Activated naive CD4-positive, alpha-beta T cell treated with anti-CD3 and anti-CD28 coated beads, Interleukin-2, amount 10 ng/mL, durations not matched to agents 7 days and 5 days (primary cell): ENCODE measurements around the gene ZNF174.

Experiments
- CTCF ChIA-PET: fragments of 350-600 bp; sonication (Branson Sonifier 250); formaldehyde crosslinking; loops from one replicate; lab custom pipeline; 2021; ENCODE audit warnings: antibody characterized with exemption; lab: Charles Lee
- DNase-seq: peaks from one replicate; pipeline ENCODE4 v3.0.0-alpha.2; 2020
- H3K27ac Mint-ChIP-seq: one replicate; pipeline ENCODE4 v1.8.0; 2021; ENCODE audit warnings: mild to moderate bottlenecking, moderate library complexity, mixed read lengths
- H3K27me3 Mint-ChIP-seq: one replicate; pipeline ENCODE4 v1.8.0; 2021; ENCODE audit warnings: mild to moderate bottlenecking, mixed read lengths
- H3K36me3 Mint-ChIP-seq: one replicate; pipeline ENCODE4 v1.8.0; 2021; ENCODE audit warnings: mixed read lengths
- H3K4me1 Mint-ChIP-seq: one replicate; pipeline ENCODE4 v1.8.0; 2021; ENCODE audit warnings: mixed read lengths
- H3K4me3 Mint-ChIP-seq: one replicate; pipeline ENCODE4 v1.8.0; 2021; ENCODE audit warnings: mild to moderate bottlenecking, moderate library complexity, mixed read lengths
- H3K9me3 Mint-ChIP-seq: one replicate; pipeline ENCODE4 v1.8.0; 2021; ENCODE audit warnings: mixed read lengths

ZNF174 gene

GRCh38 chr16:3458852-3459361, 57.9 kb downstream of the ZNF174 start:
- no peaks in the 10 kb centered on the region for H3K27me3 Mint-ChIP-seq
- peak overlapping the region; percentile 90 for H3K4me3 Mint-ChIP-seq
- peak overlapping the region; percentile 88 for H3K27ac Mint-ChIP-seq
- CTCF ChIA-PET: no interaction called here
- H3K36me3 Mint-ChIP-seq: peaks cover 18% of the 10 kb centered on the region
- H3K4me1 Mint-ChIP-seq: peaks cover 57% of the 10 kb centered on the region
- peak; percentile 23 for DNase-seq
- H3K9me3 Mint-ChIP-seq: no peaks in the 10 kb centered on the region
